Muscle of leg (tissue), 11 donors: ENCODE results near the gene ARHGEF16. TPM values are rescaled to one million over a fixed set of nuclear protein-coding genes. Genes with fewer than 3 reads are reported as not detected.

ENCODE experiments used
- DNase-seq: peaks from one replicate; pipeline ENCODE4 v3.0.0; 2013
- H3K27ac ChIP-seq: one replicate; pipeline ENCODE4 v1.5.1; 2013; ENCODE audit warnings: mild to moderate bottlenecking, low read length, control low read depth
- H3K27me3 ChIP-seq: one replicate; pipeline ENCODE4 v1.6.1; 2013; ENCODE audit warnings: low read length; ENCODE audit not compliant: control insufficient read depth, insufficient read depth
- H3K36me3 ChIP-seq: one replicate; pipeline ENCODE4 v1.6.1; 2013; ENCODE audit warnings: low read length; ENCODE audit not compliant: control insufficient read depth, insufficient read depth
- H3K4me1 ChIP-seq: one replicate; pipeline ENCODE4 v1.6.1; 2013; ENCODE audit warnings: low read length; ENCODE audit not compliant: control insufficient read depth, insufficient read depth
- H3K4me3 ChIP-seq: one replicate; pipeline ENCODE4 v1.5.1; 2013; ENCODE audit warnings: low read length, control low read depth
- H3K9me3 ChIP-seq: replicated peaks from 2 replicates; pipeline ENCODE4 v1.6.1; 2013; ENCODE audit warnings: low read depth, low read length; ENCODE audit not compliant: control insufficient read depth
- WGBS: methylation state at CpG from one replicate; pipeline ENCODE4 v1.1.5; 2013; ENCODE audit warnings: missing lambda C conversion rate; ENCODE audit not compliant: insufficient coverage; 5-methylcytosine and 5-hydroxymethylcytosine counted together
- polyA plus RNA-seq, 8 donors: library from polyadenylated mRNA; unstranded; fragments of 120-200 nt; gene quantifications; one replicate each; pipeline versions ENCODE4 v1.2.1 to v1.2.3, GENCODE V29; 2013; ENCODE audit warnings: inconsistent platforms in 1 of 8, low replicate concordance in 1 of 8; ENCODE audit not compliant: insufficient read length in 8 of 8, insufficient read depth in 1 of 8
- total RNA-seq: library from RNA; stranded (reverse); fragments of 120-200 nt; gene quantifications from one replicate; pipeline ENCODE4 v1.2.4, GENCODE V29; 2013

ARHGEF16 gene
- total and polyA plus RNA-seq, 9 donors, result 0.35 to 2.3 (median 0.53) TPM

GRCh38 chr1:3422638-3423037, 31.8 kb upstream of the ARHGEF16 start:
- no peak overlapping the region for H3K4me3 ChIP-seq
- H3K36me3 ChIP-seq, result no peaks in the 10 kb centered on the region
- 84% methylated on average over 14 of the region's 14 CpGs for WGBS
- H3K27me3 ChIP-seq, result peaks cover 29% of the 10 kb centered on the region
- H3K4me1 ChIP-seq, result peaks cover 5% of the 10 kb centered on the region
- H3K27ac ChIP-seq, result no peak overlapping the region
- DNase-seq, result no peak
- H3K9me3 ChIP-seq, result no peaks in the 10 kb centered on the region

GRCh38 chr1:3423245-3423829, 31.1 kb upstream of the ARHGEF16 start:
- 52% methylated on average over 23 of the region's 23 CpGs for WGBS
- DNase-seq, result no peak

GRCh38 chr1:3423896-3424611, 30.4 kb upstream of the ARHGEF16 start:
- Histone ChIP-seq H3K4me3 (no peak overlapping the region), H3K36me3 (no peaks in the 10 kb centered on the region), H3K27ac (no peak overlapping the region), H3K27me3 (peaks cover 29% of the 10 kb centered on the region), H3K9me3 (no peaks in the 10 kb centered on the region), H3K4me1 (peaks cover 5% of the 10 kb centered on the region)
- DNase-seq, result no peak
- 71% methylated on average over 20 of the region's 28 CpGs for WGBS

More at GRCh38 chr1:3423245-3423829, 31.1 kb upstream of the ARHGEF16 start:
- no peaks in the 10 kb centered on the region for H3K9me3 ChIP-seq
- H3K36me3 ChIP-seq, result no peaks in the 10 kb centered on the region
- H3K4me1 ChIP-seq, result peaks cover 5% of the 10 kb centered on the region
- peaks cover 29% of the 10 kb centered on the region for H3K27me3 ChIP-seq
- H3K4me3 ChIP-seq, result no peak overlapping the region
- H3K27ac ChIP-seq, result no peak overlapping the region

GRCh38 chr1:3425486-3426215, 28.8 kb upstream of the ARHGEF16 start:
- H3K4me3 ChIP-seq, result no peak overlapping the region
- WGBS, result 90% methylated on average over 42 of the region's 44 CpGs
- H3K27me3 ChIP-seq, result peaks cover 19% of the 10 kb centered on the region
- no peaks in the 10 kb centered on the region for H3K36me3 ChIP-seq
- DNase-seq, result no peak
- no peak overlapping the region for H3K27ac ChIP-seq
- H3K4me1 ChIP-seq, result peaks cover 2% of the 10 kb centered on the region
- H3K9me3 ChIP-seq, result no peaks in the 10 kb centered on the region

- no peak overlapping the region for H3K4me3 ChIP-seq
- H3K27ac ChIP-seq, result no peak overlapping the region
- peaks cover 11% of the 10 kb centered on the region for H3K27me3 ChIP-seq
- peaks cover 2% of the 10 kb centered on the region for H3K4me1 ChIP-seq
- no peak for DNase-seq
- no peaks in the 10 kb centered on the region for H3K36me3 ChIP-seq
- H3K9me3 ChIP-seq, result no peaks in the 10 kb centered on the region
- 91% methylated on average over 15 of the region's 20 CpGs for WGBS
Observed at GRCh38 chr1:3426956-3427535, 27.4 kb upstream of the ARHGEF16 start.

- no peak overlapping the region for H3K4me3 ChIP-seq
- H3K4me1 ChIP-seq, result peaks cover 2% of the 10 kb centered on the region
- no peaks in the 10 kb centered on the region for H3K9me3 ChIP-seq
- DNase-seq, result no peak
- H3K27ac ChIP-seq, result no peak overlapping the region
- H3K27me3 ChIP-seq, result peaks cover 11% of the 10 kb centered on the region
- 82% methylated on average over 35 of the region's 43 CpGs for WGBS
- no peaks in the 10 kb centered on the region for H3K36me3 ChIP-seq
Observed at GRCh38 chr1:3427711-3428704, 26.5 kb upstream of the ARHGEF16 start.

- Histone ChIP-seq H3K27me3 (peaks cover 9% of the 10 kb centered on the region), H3K27ac (no peak overlapping the region), H3K4me3 (no peak overlapping the region), H3K4me1 (peaks cover 2% of the 10 kb centered on the region), H3K36me3 (no peaks in the 10 kb centered on the region), H3K9me3 (no peaks in the 10 kb centered on the region)
- no peak for DNase-seq
- 79% methylated on average over 9 of the region's 9 CpGs for WGBS
Observed at GRCh38 chr1:3428899-3429298, 25.6 kb upstream of the ARHGEF16 start.

GRCh38 chr1:3429320-3429719, 25.1 kb upstream of the ARHGEF16 start:
- H3K36me3 ChIP-seq, result no peaks in the 10 kb centered on the region
- peaks cover 2% of the 10 kb centered on the region for H3K4me1 ChIP-seq
- WGBS, result 94% methylated on average over 8 of the region's 13 CpGs
- DNase-seq, result no peak
- H3K9me3 ChIP-seq, result no peaks in the 10 kb centered on the region
- no peak overlapping the region for H3K27ac ChIP-seq
- H3K27me3 ChIP-seq, result peaks cover 7% of the 10 kb centered on the region
- H3K4me3 ChIP-seq, result no peak overlapping the region

GRCh38 chr1:3429766-3430165, 24.7 kb upstream of the ARHGEF16 start:
- WGBS, result 91% methylated on average over 13 of the region's 16 CpGs
- Histone ChIP-seq H3K4me1 (no peaks in the 10 kb centered on the region), H3K27ac (no peak overlapping the region), H3K4me3 (no peak overlapping the region), H3K27me3 (peaks cover 6% of the 10 kb centered on the region), H3K36me3 (no peaks in the 10 kb centered on the region), H3K9me3 (no peaks in the 10 kb centered on the region)
- no peak for DNase-seq
